Activated CD8-positive, alpha-beta memory T cell treated with anti-CD3 and anti-CD28 coated beads, Interleukin-2, amount 50 U/mL, for 1 hour (primary cell): Measurements from ENCODE around the gene RYK.
"Not testable (repeated sequence)": the region's sequence is repeated elsewhere in the genome, so short reads cannot be mapped to it uniquely, and the experiment has no call there.

Source experiments
- DNase-seq: peaks from one replicate; pipeline ENCODE4 v3.0.0-alpha.2; 2020; ENCODE audit errors: extremely low read depth

The RYK gene

GRCh38 chr3:134250717-134251220 lies at the start of gene RYK:
Gene RYK, minus strand, starts transcription at chr3:134250859. Its CDS starts 205 bp downstream, at chr3:134250654.
- no peak for DNase-seq

- DNase-seq = no peak
Observed at GRCh38 chr3:134299888-134300206, 49.2 kb upstream of the RYK start.

GRCh38 chr3:134299185-134299887 lies 48.7 kb upstream of the RYK start:
- DNase-seq = no peak

DNA sequence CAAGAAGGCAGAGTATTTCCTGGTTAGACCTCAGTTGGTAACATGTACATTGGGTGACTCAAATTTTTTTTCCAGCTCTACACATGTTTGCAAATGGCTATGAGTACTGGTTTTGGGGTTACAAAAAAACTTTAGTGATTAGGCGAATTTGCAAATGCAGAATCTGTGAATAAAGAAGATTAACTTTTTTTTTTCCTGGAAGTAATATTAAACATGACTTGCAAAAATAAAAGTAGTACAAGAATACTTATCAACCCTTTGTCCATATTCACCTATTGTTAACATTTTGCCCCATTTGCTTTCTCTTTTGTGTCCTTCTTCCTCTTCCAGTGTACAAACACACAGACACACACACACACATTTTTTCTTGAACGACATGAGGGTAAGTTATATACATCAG lies 47.6 kb upstream of the RYK start:
- DNase-seq = no peak

- no peak for DNase-seq
Observed at GRCh38 chr3:134296616-134297015, 46.0 kb upstream of the RYK start.

- no peak for DNase-seq
Observed at GRCh38 chr3:134295930-134296329, 45.3 kb upstream of the RYK start.

GRCh38 chr3:134294302-134295280 lies 43.9 kb upstream of the RYK start:
- DNase-seq = peak; percentile 27

DNA sequence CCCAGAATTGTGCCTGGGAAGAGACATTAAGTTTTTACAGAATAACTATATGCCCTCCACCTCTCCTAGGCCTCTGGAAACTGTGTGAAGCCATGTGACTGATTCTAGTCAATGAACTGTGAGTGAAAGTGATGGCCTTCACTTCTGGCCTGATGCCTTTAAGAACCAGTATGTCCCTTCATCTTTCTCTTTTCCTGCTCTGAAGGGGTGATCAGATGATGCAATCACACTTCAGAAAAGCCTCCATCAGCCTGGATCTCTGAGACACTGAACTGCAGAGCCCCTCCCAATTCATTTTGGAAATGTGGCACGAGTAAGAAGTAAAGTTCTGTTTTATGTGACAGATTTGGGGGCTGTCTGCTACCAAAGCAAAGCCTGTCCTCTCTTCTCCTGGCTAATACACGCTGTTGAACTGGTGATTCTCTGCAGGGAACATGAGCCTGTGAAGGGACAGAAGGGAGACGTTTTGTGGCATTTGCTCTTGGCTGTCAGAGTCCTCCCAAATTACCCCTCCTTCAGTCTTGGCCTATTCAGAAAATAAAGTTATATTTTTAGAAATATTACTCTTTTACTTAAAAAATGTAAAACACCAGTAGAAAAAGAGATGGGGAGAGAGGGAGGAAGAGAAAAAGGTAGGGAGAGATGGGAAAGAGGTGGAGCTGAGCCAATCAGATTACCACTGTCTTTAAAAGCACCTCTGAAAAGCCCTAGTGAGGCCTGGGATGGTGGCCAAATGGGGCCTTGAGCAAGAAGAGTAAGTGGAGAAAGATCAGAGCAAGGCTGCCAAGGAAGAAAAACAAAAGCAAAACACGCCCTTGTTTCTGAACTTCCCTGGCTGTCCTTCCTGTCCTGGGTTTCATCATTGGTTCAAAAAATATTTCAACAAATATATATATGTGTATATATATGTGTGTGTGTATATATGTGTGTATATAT lies 40.9 kb upstream of the RYK start:
- DNase-seq = no peak

- no peak for DNase-seq
Observed at GRCh38 chr3:134287512-134287911, 36.9 kb upstream of the RYK start.

- no peak for DNase-seq
Observed at GRCh38 chr3:134284438-134284837, 33.8 kb upstream of the RYK start.

- DNase-seq = no peak
Observed at GRCh38 chr3:134282659-134283047, 32.0 kb upstream of the RYK start.

DNA sequence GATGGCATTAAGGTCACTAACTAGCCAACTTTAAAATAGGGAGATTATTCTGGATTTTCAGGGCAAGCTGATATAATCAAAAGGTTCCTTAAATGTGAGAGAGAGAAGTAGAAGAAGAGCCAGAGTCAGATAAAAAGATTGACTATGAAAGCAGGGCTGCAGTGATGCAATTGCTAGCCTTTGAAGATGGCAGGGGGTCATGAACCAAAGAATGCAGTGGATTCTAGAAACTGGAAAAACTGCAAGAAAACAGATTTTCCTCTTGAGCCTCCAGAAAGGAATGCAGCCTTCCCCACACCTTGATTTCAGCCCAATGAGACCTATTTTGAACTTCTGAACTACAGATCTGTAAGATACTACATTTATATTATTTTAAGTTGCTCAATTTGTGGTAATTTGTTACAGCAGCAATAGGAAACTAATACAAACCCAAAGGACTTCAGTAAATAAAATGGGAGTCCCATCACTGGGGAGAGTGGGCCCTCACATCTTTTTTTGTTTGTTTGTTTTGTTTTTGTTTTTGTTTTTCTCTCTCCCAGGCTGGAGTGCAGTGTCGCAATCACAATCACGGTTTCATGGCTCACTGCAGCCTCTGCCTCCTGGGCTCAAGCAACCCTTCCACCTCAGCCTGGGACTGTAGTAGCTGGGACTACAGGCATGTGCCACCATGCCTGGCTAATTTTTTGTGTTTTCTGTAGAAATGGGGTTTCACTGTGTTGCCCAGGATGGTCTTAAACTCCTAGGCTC lies 31.4 kb upstream of the RYK start:
- DNase-seq = no peak

DNA sequence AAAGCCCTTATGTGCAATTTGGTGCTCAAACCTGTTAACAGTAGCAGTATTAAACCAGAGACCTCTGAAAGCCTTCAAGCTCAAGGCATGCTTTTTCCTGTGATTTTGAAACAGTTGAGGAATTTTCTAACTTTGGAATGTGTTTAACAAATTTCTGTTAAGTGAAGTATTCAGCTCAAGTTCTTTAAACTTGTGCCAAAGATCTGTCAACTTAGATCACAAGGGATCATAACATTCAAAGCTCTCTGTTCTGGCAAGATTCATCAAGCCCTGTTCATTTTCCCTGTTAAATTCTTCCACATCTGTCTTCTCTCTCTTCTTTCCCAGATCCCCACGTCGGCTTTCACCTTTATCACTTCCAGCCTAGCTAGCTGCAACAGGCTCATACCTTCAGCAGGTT lies 28.8 kb upstream of the RYK start:
- no peak for DNase-seq

DNA sequence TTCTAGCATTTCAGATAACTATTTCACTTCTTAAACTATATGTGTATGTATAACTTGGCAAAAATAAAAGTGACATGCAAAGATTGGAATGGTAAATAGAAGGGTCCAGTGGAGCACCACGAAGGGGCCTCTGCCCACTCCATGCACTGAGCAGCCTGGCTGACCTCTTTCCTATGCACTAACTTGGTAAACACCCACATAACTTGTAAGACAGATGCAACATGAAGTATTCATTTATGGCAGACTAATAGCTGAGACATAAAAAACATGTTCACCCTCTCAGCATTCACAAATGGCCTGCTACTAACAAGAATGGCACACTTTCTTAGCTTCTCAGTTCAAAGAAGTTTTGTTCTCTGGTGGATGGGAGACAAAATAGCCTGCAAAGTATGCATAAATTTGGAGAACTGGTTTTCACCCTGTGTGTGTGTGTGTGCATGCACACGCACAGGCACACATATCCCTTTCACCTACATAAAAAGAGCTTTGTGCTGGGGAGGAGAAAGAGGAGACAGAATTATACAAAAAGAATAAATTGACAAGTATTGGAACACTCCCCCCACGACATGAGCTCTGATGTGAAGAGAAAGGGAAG lies 26.5 kb upstream of the RYK start:
- DNase-seq = no peak

GRCh38 chr3:134276086-134276485 lies 25.4 kb upstream of the RYK start:
- no peak for DNase-seq

GRCh38 chr3:134275110-134275509 lies 24.5 kb upstream of the RYK start:
- not testable (repeated sequence) for DNase-seq

- no peak for DNase-seq
Observed at GRCh38 chr3:134274571-134274970, 23.9 kb upstream of the RYK start.

DNA sequence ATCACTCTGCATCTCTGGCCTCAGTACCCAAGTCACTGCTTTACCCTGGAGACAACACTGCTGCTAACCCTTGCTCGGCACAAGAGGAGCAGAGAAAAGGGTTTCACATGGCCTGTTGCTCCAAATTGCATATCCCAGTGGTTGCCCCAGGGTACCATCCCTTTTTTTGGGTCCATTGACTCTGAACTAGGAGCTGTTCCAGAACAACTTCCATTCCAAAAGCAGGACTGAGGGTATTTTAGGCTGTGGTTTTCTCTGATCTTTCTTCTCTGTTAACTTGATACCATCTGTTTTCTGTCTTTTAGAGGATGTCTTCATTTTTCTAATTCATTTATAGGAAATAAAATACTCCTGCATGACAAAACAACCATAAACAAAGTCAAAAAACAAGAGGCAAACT lies 17.3 kb upstream of the RYK start:
- no peak for DNase-seq

GRCh38 chr3:134260987-134261386 lies 10.3 kb upstream of the RYK start:
- DNase-seq = no peak

GRCh38 chr3:134258761-134259347 lies 8.2 kb upstream of the RYK start:
- no peak for DNase-seq
